Heart left ventricle (tissue), 13 donors: ENCODE measurements around the gene FRK.

Experiments
- CTCF ChIP-seq, 12 donors: fragments of 200-600 bp; sonication (generic) in 4 of 12; IDR thresholded peaks; one replicate each; pipeline versions ENCODE4 v1.5.0 to v1.8.0; 2018 to 2022; ENCODE audit warnings: antibody characterized with exemption in 12 of 12, mild to moderate bottlenecking in 5 of 12
- POLR2A ChIP-seq, 2 donors: fragments of 450-650 bp; IDR thresholded peaks; one replicate each; pipeline ENCODE4 v1.6.1; 2017; ENCODE audit warnings: antibody characterized with exemption in 2 of 2, mild to moderate bottlenecking in 2 of 2, moderate library complexity in 2 of 2
- donor health status: ischemic (EF 13 %, LVEDD 7.1; RV severe dilation, severe dysfunction).
- donor health status: DM: no; HTN: yes; CAD: no.
- donor health status: DM: no; HTN: no; CAD: no.
- donor health status: ischemic (EF 25% LVEDD 6.9; RV normal size, moderate dysfunction).
- donor health status: ischemic (EF 25% LVEDD 5.7; RV mildly dilated, moderate dysfunction).
- donor health status: ischemic (EF 35%, LVEDD 5.7; RV mildly dilated, moderate dysfunction).
- donor health status: nonischemic (EF 11% LVEDD 7.7; RV severe dilation, severe dysfunction).
- donor health status: DM: yes; HTN: yes; CAD: no.
- donor health status: PGD.
- donor health status: ischemic (EF 29% LVEDD 5.4; RV normal size, mild dysfunction).
- donor health status: nonischemic (EF 23%, LVEDD 6.1; RV moderate dilation, normal function).

DNA sequence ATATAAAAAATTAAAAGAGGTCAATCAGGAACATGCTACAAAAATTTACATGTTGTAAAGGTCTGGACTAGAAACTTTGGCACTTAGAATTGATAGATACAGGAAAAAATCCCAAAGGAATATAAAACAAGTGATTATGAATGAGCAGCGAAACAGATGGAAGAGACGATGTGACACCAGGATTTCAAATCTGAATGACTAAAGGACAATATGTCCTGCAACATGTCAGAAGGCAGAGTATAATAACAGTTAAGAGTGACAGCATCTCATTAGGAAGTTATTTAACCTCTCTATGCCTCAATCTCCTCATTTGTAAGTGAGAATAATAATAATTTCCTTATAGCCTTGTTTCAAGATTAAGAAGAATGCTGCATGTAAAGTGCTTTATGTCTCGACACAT lies 50.3 kb downstream of the FRK start:
- TF ChIP-seq CTCF (IDR thresholded peaks at IDR 0.05) (no peak), POLR2A (IDR thresholded peaks at IDR 0.05) (no peak)
